GM12878 (cell line): Measurements from ENCODE around the gene GHSR. TPM values are rescaled to one million over a fixed set of nuclear protein-coding genes. Genes with fewer than 3 reads are reported as not detected.

Source experiments
- ATAC-seq: fragments of 200-7000 bp; cut with Tn5 transposase; 3 replicates; pipeline ENCODE4 v1.9.1; 2020; ENCODE audit warnings: mild to moderate bottlenecking, moderate library complexity
- BruUV-seq: library from RNA; stranded (reverse); fragments of 400-500 nt; replicated peaks from 2 replicates; lab custom pipeline; 2021; lab: Mats Ljungman, UMichigan
- CTCF ChIA-PET: fragments of 300-600 bp; sonication (Branson Sonifier 250); formaldehyde crosslinking; extraction: SDS; loops from one replicate; lab custom pipeline; 2021; ENCODE audit warnings: inconsistent platforms; lab: Yijun Ruan, JAX
- POLR2A ChIA-PET: fragments of 350-600 bp; formaldehyde crosslinking; extraction: SDS; loops from one replicate; lab custom pipeline; 2021; ENCODE audit warnings: inconsistent platforms; lab: Charles Lee
- RAD21 ChIA-PET: fragments of 300-600 bp; sonication (Branson Sonifier 250); formaldehyde crosslinking; loops from one replicate; lab custom pipeline; 2023; ENCODE audit warnings: antibody characterized with exemption; ENCODE audit not compliant: unreplicated experiment; lab: Charles Lee
- SMC1A ChIA-PET: fragments of 300-600 bp; sonication (Branson Sonifier 250); formaldehyde crosslinking; loops from one replicate; lab custom pipeline; 2023; ENCODE audit not compliant: unreplicated experiment, uncharacterized antibody; lab: Charles Lee
- DNase-seq: peaks from one replicate; pipeline ENCODE4 v3.0.0-alpha.2; 2011; ENCODE audit warnings: low read depth, low spot score
- FAIRE-seq: peaks from 3 replicates; lab custom pipeline; 2011; peaks lifted over from hg19 to GRCh38; lab: Jason Lieb, UNC
- H2AFZ ChIP-seq: 2 replicates; pipeline ENCODE4 v1.6.0; 2011; ENCODE audit warnings: low read depth, low read length, control low read depth; ENCODE audit not compliant: control insufficient read depth
- H3K27ac ChIP-seq: 2 replicates; pipeline ENCODE4 v1.5.1; 2011; ENCODE audit warnings: control low read depth; ENCODE audit not compliant: control insufficient read depth, insufficient read depth
- H3K27me3 ChIP-seq, 2 experiments: replicated peaks in 1 of 2; 2 replicates each; pipeline versions ENCODE4 v1.6.0 to v1.6.1; 2011; ENCODE audit warnings: low read length in 1 of 2; ENCODE audit not compliant: control insufficient read depth in 2 of 2, insufficient read depth in 2 of 2
- H3K36me3 ChIP-seq, 2 experiments: 2 replicates each; pipeline ENCODE4 v1.5.1; 2011; ENCODE audit warnings: low read length in 1 of 2; ENCODE audit not compliant: control insufficient read depth in 2 of 2, insufficient read depth in 2 of 2
- H3K4me1 ChIP-seq: 2 replicates; pipeline ENCODE4 v1.6.1; 2011; ENCODE audit warnings: mild to moderate bottlenecking, low read length, moderate library complexity, mixed read lengths; ENCODE audit not compliant: control insufficient read depth, insufficient read depth
- H3K4me2 ChIP-seq: 2 replicates; pipeline ENCODE4 v1.6.0; 2011; ENCODE audit warnings: control low read depth; ENCODE audit not compliant: control insufficient read depth, insufficient read depth
- H3K4me3 ChIP-seq: fragments of 200-600 bp; sonication (generic); 2 replicates; pipeline ENCODE4 v1.5.1; 2016
- H3K79me2 ChIP-seq: 2 replicates; pipeline ENCODE4 v1.6.0; 2011; ENCODE audit warnings: low read length; ENCODE audit not compliant: control insufficient read depth, insufficient read depth
- H3K9ac ChIP-seq: 2 replicates; pipeline ENCODE4 v1.8.0; 2011; ENCODE audit warnings: low read length, control low read depth, mixed read lengths; ENCODE audit not compliant: control insufficient read depth, insufficient read depth
- H3K9me3 ChIP-seq: replicated peaks from 3 replicates; pipeline ENCODE4 v1.5.1; 2011; ENCODE audit warnings: mild to moderate bottlenecking, low read length; ENCODE audit not compliant: control insufficient read depth, insufficient read depth
- H4K20me1 ChIP-seq: 2 replicates; pipeline ENCODE4 v1.6.0; 2011; ENCODE audit not compliant: control insufficient read depth, insufficient read depth
- CBFB ChIP-seq: IDR thresholded peaks from 2 replicates; pipeline ENCODE4 v1.6.1; 2016; ENCODE audit warnings: antibody characterized with exemption, low read depth
- CEBPB ChIP-seq, 2 experiments: fragments of 150-350 bp in 1 of 2; IDR thresholded peaks; 2 replicates each; pipeline ENCODE4 v1.6.1; 2012 to 2014; ENCODE audit warnings: low read depth in 2 of 2, low read length in 2 of 2, borderline replicate concordance in 1 of 2, inconsistent platforms in 1 of 2
- CHD1 ChIP-seq: IDR thresholded peaks from 2 replicates; pipeline ENCODE4 v1.6.1; 2012; ENCODE audit warnings: low read depth, low read length, improper control_type of control experiment
- E2F4 ChIP-seq: IDR thresholded peaks from 2 replicates; pipeline ENCODE4 v1.6.1; 2012; ENCODE audit warnings: low read depth, low read length, improper control_type of control experiment
- E2F8 ChIP-seq: fragments of 450-650 bp; IDR thresholded peaks from 2 replicates; pipeline ENCODE4 v1.6.1; 2018; ENCODE audit warnings: mild to moderate bottlenecking, low read depth, moderate library complexity; ENCODE audit not compliant: partially characterized antibody
- KLF5 ChIP-seq: fragments of 450-650 bp; IDR thresholded peaks from 2 replicates; pipeline ENCODE4 v1.6.1; 2014; ENCODE audit warnings: mild to moderate bottlenecking; ENCODE audit not compliant: partially characterized antibody
- NR2C2 ChIP-seq: IDR thresholded peaks from 2 replicates; pipeline ENCODE4 v1.6.1; 2011; ENCODE audit warnings: borderline replicate concordance, low read depth; ENCODE audit not compliant: control insufficient read depth, insufficient read length
- SIX5 ChIP-seq: IDR thresholded peaks from 2 replicates; pipeline ENCODE4 v1.6.1; 2011; ENCODE audit warnings: mild to moderate bottlenecking, low read depth, low read length, moderate library complexity; ENCODE audit not compliant: severe bottlenecking
- YBX1 ChIP-seq: fragments of 450-650 bp; IDR thresholded peaks from 2 replicates; pipeline ENCODE4 v1.6.1; 2016; ENCODE audit warnings: antibody characterized with exemption
- WGBS: methylation state at CpG from one replicate; pipeline ENCODE4 v1.1.6; 2016; ENCODE audit warnings: low lambda C conversion rate; ENCODE audit not compliant: insufficient replicate concordance, insufficient coverage; ENCODE audit errors: missing lambda C conversion rate; 5-methylcytosine and 5-hydroxymethylcytosine counted together
- in situ Hi-C: fragments of 300-500 bp; cut with MboI; formaldehyde crosslinking; loops from 9 replicates; pipeline ENCODE4 v1.14.3; 2018; ENCODE audit warnings: mixed read lengths
- intact Hi-C: fragments of 100-400 bp; cut with micrococcal nuclease; formaldehyde crosslinking; loops from one replicate; pipeline ENCODE4 v1.14.2; 2022; ENCODE audit not compliant: unreplicated experiment
- polyA plus RNA-seq, 11 experiments: library from polyadenylated mRNA; depleted of rRNA in 4 of 11; unstranded in 6 of 11; stranded (reverse) in 5 of 11; fragments of >200 nt; fragmentation: Nextera tagmentation in 4 of 11; fragmentation: Illumina TruSeq in 1 of 11; extraction: Ambion mirVana in 4 of 11; extraction: Trizol in 1 of 11; gene quantifications; 1 replicate in 1 of 11; 2 replicates in 10 of 11; pipeline versions ENCODE4 v1.2.1 to v1.2.3, GENCODE V29; 2011 to 2016; ENCODE audit warnings: inconsistent platforms in 2 of 11, missing spikeins in 2 of 11, low read depth in 1 of 11
- total RNA-seq, 4 experiments: library from RNA; depleted of rRNA in 3 of 4; stranded (reverse); fragments of >200 nt in 3 of 4; fragmentation: Illumina TruSeq in 1 of 4; extraction: Trizol in 1 of 4; gene quantifications; 2 replicates each; pipeline versions ENCODE4 v1.2.1 to v1.2.3, GENCODE V29; 2013 to 2021

GHSR gene
- total and polyA plus RNA-seq, 10 of the 15 experiments (the other 5 are each of a cell fraction or from before 2014, with no cell fraction given) = not detected

GRCh38 chr3:172456404-172456803, 8.1 kb upstream of the GHSR start:
- no peak overlapping the region for H2AFZ ChIP-seq
- H3K4me2 ChIP-seq = no peak overlapping the region
- no peaks in the 10 kb centered on the region for H3K79me2 ChIP-seq
- no peaks in the 10 kb centered on the region; a peak in 1 of 4 replicates for H3K27me3 ChIP-seq
- H3K4me3 ChIP-seq = no peak overlapping the region
- intact Hi-C loops = no loop called here
- CTCF ChIA-PET = interaction anchor here (0.5 kb wide), 1 partner anchor 59 kb away, joined by 3 read pairs; no protein-coding TSS in a partner anchor
- H3K9ac ChIP-seq = no peak overlapping the region
- no TSS peak for BruUV-seq
- no peaks in the 10 kb centered on the region for H3K4me1 ChIP-seq
- H4K20me1 ChIP-seq = no peaks in the 10 kb centered on the region
- SMC1A ChIA-PET = no interaction called here
- RAD21 ChIA-PET = no interaction called here
- in situ Hi-C loops = no loop called here
- 75% methylated on average over 3 of the region's 3 CpGs for WGBS
- POLR2A ChIA-PET = no interaction called here
- H3K9me3 ChIP-seq = no peaks in the 10 kb centered on the region
- no peak overlapping the region for H3K27ac ChIP-seq
- H3K36me3 ChIP-seq = no peaks in the 10 kb centered on the region
- TF ChIP-seq KLF5 (no peak), NR2C2 (no peak), CEBPB (IDR thresholded peaks at IDR 0.05; ENCODE audit: borderline replicate concordance in 1 of 2, low read depth in 2 of 2, low read length in 2 of 2) (no peak), SIX5 (no peak), E2F8 (no peak), E2F4 (no peak), YBX1 (no peak), CBFB (no peak), CHD1 (no peak)
- TF ChIP-seq, all 136 proteins: peak for 0
- ATAC-seq (no peak), DNase-seq (no peak), FAIRE-seq (no peak)
